SU-DHL-6 (cell line): Measurements from ENCODE around the gene YKT6.

Source experiments
- H2AFZ ChIP-seq: fragments of 200-600 bp; sonication (generic); 2 replicates; pipeline ENCODE4 v1.6.1; 2014; ENCODE audit warnings: low read depth, mild to moderate bottlenecking, moderate library complexity, mixed read lengths, antibody characterized with exemption, low read length; ENCODE audit not compliant: severe bottlenecking
- H3F3A ChIP-seq: fragments of 200-600 bp; shearing (Covaris generic); 2 replicates; pipeline ENCODE4 v1.6.0; 2016; ENCODE audit warnings: antibody characterized with exemption, mild to moderate bottlenecking; ENCODE audit not compliant: insufficient read depth
- H3K27ac ChIP-seq: fragments of 200-600 bp; sonication (generic); 2 replicates; pipeline ENCODE4 v1.5.1; 2016; ENCODE audit warnings: low read depth, mild to moderate bottlenecking, low read length, moderate library complexity, mixed read lengths
- H3K27me3 ChIP-seq: fragments of 200-600 bp; sonication (generic), shearing (Covaris generic); 2 replicates; pipeline ENCODE4 v1.6.0; 2014; ENCODE audit warnings: mild to moderate bottlenecking, low read length
- H3K36me3 ChIP-seq: fragments of 200-600 bp; sonication (generic); 2 replicates; pipeline ENCODE4 v1.6.1; 2014; ENCODE audit warnings: mild to moderate bottlenecking, low read length, mixed read lengths
- H3K4me2 ChIP-seq: fragments of 300-600, 200-600 bp; shearing (Covaris generic), sonication (generic); 2 replicates; pipeline ENCODE4 v1.6.0; 2014; ENCODE audit warnings: low read length, low read depth, mild to moderate bottlenecking; ENCODE audit not compliant: poor library complexity, severe bottlenecking
- H3K4me3 ChIP-seq: fragments of 200-600 bp; sonication (generic); 2 replicates; pipeline ENCODE4 v1.5.1; 2014; ENCODE audit warnings: antibody characterized with exemption, low read length, mild to moderate bottlenecking, mixed read lengths; ENCODE audit not compliant: insufficient read depth, poor library complexity, severe bottlenecking
- H3K79me2 ChIP-seq: fragments of 200-600 bp; sonication (generic); 2 replicates; pipeline ENCODE4 v1.6.1; 2014; ENCODE audit warnings: mild to moderate bottlenecking, low read length, moderate library complexity; ENCODE audit not compliant: insufficient read depth
- H3K9ac ChIP-seq: fragments of 200-600 bp; sonication (generic); 2 replicates; pipeline ENCODE4 v1.7.0; 2014; ENCODE audit warnings: mild to moderate bottlenecking, low read length
- H3K9me2 ChIP-seq: fragments of 200-600 bp; sonication (generic); replicated peaks from 2 replicates; pipeline ENCODE4 v1.6.1; 2014; ENCODE audit warnings: low read length; ENCODE audit not compliant: insufficient read depth
- H3K9me3 ChIP-seq: fragments of 200-600 bp; sonication (generic); 2 replicates; pipeline ENCODE4 v1.6.1; 2014; ENCODE audit warnings: low read length, mixed read lengths; ENCODE audit not compliant: insufficient read depth
- H4K20me1 ChIP-seq: fragments of 200-600 bp; sonication (generic); 2 replicates; pipeline ENCODE4 v1.6.1; 2014; ENCODE audit warnings: low read depth, mild to moderate bottlenecking, antibody characterized with exemption, low read length, moderate library complexity, mixed read lengths
- CTCF ChIP-seq: fragments of 200-600 bp; sonication (generic); IDR thresholded peaks from one replicate; pipeline ENCODE4 v1.5.1; 2017; ENCODE audit warnings: antibody characterized with exemption, mild to moderate bottlenecking, low read length, moderate library complexity; ENCODE audit not compliant: insufficient read depth, poor library complexity, severe bottlenecking
- EZH2phosphoT487 ChIP-seq: fragments of 200-600 bp; sonication (generic), shearing (Covaris generic); conservative IDR thresholded peaks from 2 replicates; pipeline ENCODE4 v1.6.1; 2018; ENCODE audit warnings: mild to moderate bottlenecking, antibody characterized with exemption, low read length, moderate library complexity, mixed read lengths

Gene YKT6

GRCh38 chr7:44219371-44220045 lies 18.7 kb downstream of the YKT6 start:
- H4K20me1 ChIP-seq: no peaks in the 10 kb centered on the region
- no peak overlapping the region for H3K27ac ChIP-seq
- H3K27me3 ChIP-seq: no peaks in the 10 kb centered on the region
- H3F3A ChIP-seq: no peaks in the 10 kb centered on the region
- H3K36me3 ChIP-seq: no peaks in the 10 kb centered on the region
- no peak overlapping the region for H3K4me2 ChIP-seq
- no peaks in the 10 kb centered on the region for H3K79me2 ChIP-seq
- no peak overlapping the region for H3K9ac ChIP-seq
- H3K9me3 ChIP-seq: no peaks in the 10 kb centered on the region
- TF ChIP-seq EZH2phosphoT487 (no peak), CTCF (no peak)
- no peak overlapping the region for H2AFZ ChIP-seq
- H3K4me3 ChIP-seq: no peak overlapping the region
- H3K9me2 ChIP-seq: no peaks in the 10 kb centered on the region

- Histone ChIP-seq H3K9me2 (no peaks in the 10 kb centered on the region), H3K4me3 (no peak overlapping the region), H3K27ac (no peak overlapping the region), H2AFZ (no peak overlapping the region), H3K27me3 (no peaks in the 10 kb centered on the region), H4K20me1 (no peaks in the 10 kb centered on the region), H3F3A (no peaks in the 10 kb centered on the region), H3K79me2 (no peaks in the 10 kb centered on the region), H3K4me2 (no peak overlapping the region), H3K9me3 (no peaks in the 10 kb centered on the region), H3K36me3 (no peaks in the 10 kb centered on the region), H3K9ac (no peak overlapping the region)
- no peak for TF ChIP-seq CTCF
- no peak for TF ChIP-seq EZH2phosphoT487
These were observed 19.2 kb downstream of the YKT6 start for GRCh38 chr7:44220046-44220357.

- H3K4me2 ChIP-seq: no peak overlapping the region
- H3K27me3 ChIP-seq: no peaks in the 10 kb centered on the region
- H3K36me3 ChIP-seq: no peaks in the 10 kb centered on the region
- H3K79me2 ChIP-seq: no peaks in the 10 kb centered on the region
- H3K4me3 ChIP-seq: no peak overlapping the region
- H3K9me2 ChIP-seq: no peaks in the 10 kb centered on the region
- H3K27ac ChIP-seq: no peak overlapping the region
- H3F3A ChIP-seq: no peaks in the 10 kb centered on the region
- no peaks in the 10 kb centered on the region for H3K9me3 ChIP-seq
- no peak overlapping the region for H2AFZ ChIP-seq
- TF ChIP-seq CTCF (no peak), EZH2phosphoT487 (no peak)
- H3K9ac ChIP-seq: no peak overlapping the region
- no peaks in the 10 kb centered on the region for H4K20me1 ChIP-seq
These were observed 19.8 kb downstream of the YKT6 start for GRCh38 chr7:44220358-44221112.
